ENCODE results near the gene ATP2B3. TPM values are rescaled to one million over a fixed set of nuclear protein-coding genes. Genes with fewer than 3 reads are reported as not detected.

Gene ATP2B3
- total RNA-seq, 1 experiment from 2014 or later, result 0.21 TPM

DNA sequence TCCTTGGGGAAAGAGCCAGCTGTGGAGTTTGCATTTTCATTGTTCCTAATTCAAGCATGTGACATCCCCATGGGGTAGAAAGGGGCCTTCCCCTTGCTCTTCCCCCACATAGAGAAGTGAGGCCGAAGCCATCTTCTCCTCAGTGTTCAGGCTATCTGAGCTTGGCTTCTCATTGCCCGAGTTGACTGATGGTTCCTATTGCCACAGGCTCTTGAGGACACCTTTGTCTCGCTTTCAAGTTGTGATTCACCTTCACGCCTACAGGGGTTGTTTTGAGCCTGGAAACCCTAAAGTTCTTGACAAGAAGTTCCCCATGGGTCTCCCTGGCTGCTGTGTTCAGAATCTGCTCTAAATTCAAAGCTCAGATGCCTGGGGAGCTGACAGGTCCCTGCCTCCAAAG is 56.5 kb downstream of the ATP2B3 start:
- DNase-seq (ENCODE audit: low read depth, low spot score) (no peak), ATAC-seq (no peak)
- TF ChIP-seq, protein P1, sequence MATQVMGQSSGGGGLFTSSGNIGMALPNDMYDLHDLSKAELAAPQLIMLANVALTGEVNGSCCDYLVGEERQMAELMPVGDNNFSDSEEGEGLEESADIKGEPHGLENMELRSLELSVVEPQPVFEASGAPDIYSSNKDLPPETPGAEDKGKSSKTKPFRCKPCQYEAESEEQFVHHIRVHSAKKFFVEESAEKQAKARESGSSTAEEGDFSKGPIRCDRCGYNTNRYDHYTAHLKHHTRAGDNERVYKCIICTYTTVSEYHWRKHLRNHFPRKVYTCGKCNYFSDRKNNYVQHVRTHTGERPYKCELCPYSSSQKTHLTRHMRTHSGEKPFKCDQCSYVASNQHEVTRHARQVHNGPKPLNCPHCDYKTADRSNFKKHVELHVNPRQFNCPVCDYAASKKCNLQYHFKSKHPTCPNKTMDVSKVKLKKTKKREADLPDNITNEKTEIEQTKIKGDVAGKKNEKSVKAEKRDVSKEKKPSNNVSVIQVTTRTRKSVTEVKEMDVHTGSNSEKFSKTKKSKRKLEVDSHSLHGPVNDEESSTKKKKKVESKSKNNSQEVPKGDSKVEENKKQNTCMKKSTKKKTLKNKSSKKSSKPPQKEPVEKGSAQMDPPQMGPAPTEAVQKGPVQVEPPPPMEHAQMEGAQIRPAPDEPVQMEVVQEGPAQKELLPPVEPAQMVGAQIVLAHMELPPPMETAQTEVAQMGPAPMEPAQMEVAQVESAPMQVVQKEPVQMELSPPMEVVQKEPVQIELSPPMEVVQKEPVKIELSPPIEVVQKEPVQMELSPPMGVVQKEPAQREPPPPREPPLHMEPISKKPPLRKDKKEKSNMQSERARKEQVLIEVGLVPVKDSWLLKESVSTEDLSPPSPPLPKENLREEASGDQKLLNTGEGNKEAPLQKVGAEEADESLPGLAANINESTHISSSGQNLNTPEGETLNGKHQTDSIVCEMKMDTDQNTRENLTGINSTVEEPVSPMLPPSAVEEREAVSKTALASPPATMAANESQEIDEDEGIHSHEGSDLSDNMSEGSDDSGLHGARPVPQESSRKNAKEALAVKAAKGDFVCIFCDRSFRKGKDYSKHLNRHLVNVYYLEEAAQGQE (IDR thresholded peaks at IDR 0.05; ENCODE audit: insufficient read depth in 1 of 2, low read depth in 2 of 2, low read length in 1 of 2), result no peak
- TF ChIP-seq SIN3A (IDR thresholded peaks at IDR 0.05; ENCODE audit: borderline replicate concordance, insufficient read depth, low read depth, low read length), result no peak
- TF ChIP-seq TCF7L2 (IDR thresholded peaks at IDR 0.05; ENCODE audit: low read depth, low read length), result no peak
- no peak for TF ChIP-seq POLR2AphosphoS5 (IDR thresholded peaks at IDR 0.05; ENCODE audit: low read depth, low read length)
- no peak for TF ChIP-seq CTCF (IDR thresholded peaks at IDR 0.05)
- no peaks in the 10 kb centered on the region for H3K27me3 ChIP-seq (ENCODE audit: control insufficient read depth, insufficient read depth, low read length)
- H3K27ac ChIP-seq (ENCODE audit: low read length), result no peak overlapping the region
- no TSS peak for BruUV-seq (replicated peaks)
- no peaks in the 10 kb centered on the region for H3K9me3 ChIP-seq (ENCODE audit: control insufficient read depth, insufficient read depth, low read depth, low read length)
- intact Hi-C loops (cut with micrococcal nuclease; ENCODE audit: unreplicated experiment), result no loop called here
- ChIA-PET POLR2A (no interaction called here), CTCF (interaction anchor here (0.6 kb wide), 1 partner anchor 27 kb away, joined by 4 read pairs; no protein-coding TSS in a partner anchor)
- in situ Hi-C loops (cut with HindIII; ENCODE audit: low pct_unique_long_range_greater_than_20kb, low sequenced_read_pairs), result no loop called here
- H3K4me1 ChIP-seq (ENCODE audit: control insufficient read depth, insufficient read depth, low read length), result no peaks in the 10 kb centered on the region
- H3K36me3 ChIP-seq (ENCODE audit: control insufficient read depth, insufficient read depth, low read length), result no peaks in the 10 kb centered on the region
- H3K4me3 ChIP-seq (ENCODE audit: low read depth in 2 of 2, low read length in 2 of 2), result no peak overlapping the region

DNA sequence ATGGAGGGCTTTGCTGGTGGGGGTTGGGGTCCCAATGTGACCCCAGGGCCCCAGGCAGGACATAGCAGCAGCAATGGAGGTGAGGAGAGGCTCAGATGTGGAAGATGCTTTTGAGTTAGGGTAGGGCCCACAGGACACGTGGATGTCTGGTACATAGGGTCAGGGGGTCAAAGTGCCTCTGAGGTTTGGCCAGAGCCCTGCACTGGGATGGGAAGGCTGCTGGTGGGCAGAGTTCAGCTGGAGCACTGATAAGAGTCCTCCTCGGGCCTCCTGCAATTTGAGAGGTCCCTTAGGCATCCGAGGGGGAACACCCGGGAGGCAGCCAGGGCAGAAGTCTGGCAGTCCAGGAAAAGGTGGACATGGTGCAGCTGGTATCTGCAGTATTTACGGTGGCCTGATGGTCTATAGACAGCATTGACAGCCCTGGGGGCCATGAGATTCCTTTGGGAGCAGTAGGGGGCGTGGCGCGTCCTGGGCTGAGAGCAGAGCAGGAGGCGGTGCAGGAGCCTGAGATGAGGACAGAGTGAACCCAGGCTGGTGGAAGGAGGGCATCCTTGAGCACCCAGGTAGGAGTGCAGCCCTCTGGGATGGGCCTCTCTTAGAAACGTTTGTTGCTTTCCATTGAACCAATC is 58.9 kb downstream of the ATP2B3 start:
- no peak overlapping the region for H3K4me3 ChIP-seq (ENCODE audit: low read depth in 2 of 2, low read length in 2 of 2)
- BruUV-seq (replicated peaks), result no TSS peak
- intact Hi-C loops (cut with micrococcal nuclease; ENCODE audit: unreplicated experiment), result no loop called here
- ChIA-PET CTCF (no interaction called here), POLR2A (no interaction called here)
- H3K27me3 ChIP-seq (ENCODE audit: control insufficient read depth, insufficient read depth, low read length), result no peaks in the 10 kb centered on the region
- H3K36me3 ChIP-seq (ENCODE audit: control insufficient read depth, insufficient read depth, low read length), result no peaks in the 10 kb centered on the region
- DNase-seq (ENCODE audit: low read depth, low spot score), result no peak
- TF ChIP-seq, protein P1 (IDR thresholded peaks at IDR 0.05; ENCODE audit: insufficient read depth in 1 of 2, low read depth in 2 of 2, low read length in 1 of 2), result no peak
- TF ChIP-seq SIN3A (IDR thresholded peaks at IDR 0.05; ENCODE audit: borderline replicate concordance, insufficient read depth, low read depth, low read length) (no peak), TCF7L2 (IDR thresholded peaks at IDR 0.05; ENCODE audit: low read depth, low read length) (no peak), CTCF (IDR thresholded peaks at IDR 0.05) (no peak), POLR2AphosphoS5 (IDR thresholded peaks at IDR 0.05; ENCODE audit: low read depth, low read length) (no peak)
- H3K4me1 ChIP-seq (ENCODE audit: control insufficient read depth, insufficient read depth, low read length), result no peaks in the 10 kb centered on the region; the same call in 1 of the 2 replicates
- no peaks in the 10 kb centered on the region for H3K9me3 ChIP-seq (ENCODE audit: control insufficient read depth, insufficient read depth, low read depth, low read length)
- no peak overlapping the region for H3K27ac ChIP-seq (ENCODE audit: low read length)
- ATAC-seq, result 0 out of 2 replicates have a peak, but pooled peaks have one; percentile 24
- in situ Hi-C loops (cut with HindIII; ENCODE audit: low pct_unique_long_range_greater_than_20kb, low sequenced_read_pairs), result no loop called here

Measured in Panc1 (cell line).